ENCODE measurements around the gene HNRNPK.

The HNRNPK gene

GRCh38 chr9:83960991-83961390, 19.0 kb downstream of the HNRNPK start:
- no peaks in the 10 kb centered on the region for H3K9me3 ChIP-seq (ENCODE audit: insufficient read depth, low read length)
- TF ChIP-seq CTCF (IDR thresholded peaks at IDR 0.05; ENCODE audit: low read depth, low read length) (no peak), EZH2phosphoT487 (IDR thresholded peaks at IDR 0.05; ENCODE audit: low read depth) (no peak)
- no peaks in the 10 kb centered on the region for H3K27me3 ChIP-seq (ENCODE audit: low read depth, low read length)
- H3K4me1 ChIP-seq (ENCODE audit: low read length) = peaks cover 4% of the 10 kb centered on the region; the same call in 1 of the 2 replicates
- H3K9ac ChIP-seq (ENCODE audit: low read length) = no peak overlapping the region
- H3K4me2 ChIP-seq (ENCODE audit: low read length) = no peak overlapping the region
- H3K36me3 ChIP-seq (replicated peaks; ENCODE audit: low read depth, low read length) = no peaks in the 10 kb centered on the region
- H3K27ac ChIP-seq (ENCODE audit: low read length) = no peak overlapping the region
- H3K79me2 ChIP-seq (ENCODE audit: low read length) = peaks cover 4% of the 10 kb centered on the region; the same call in 1 of the 2 replicates
- no peak overlapping the region for H2AFZ ChIP-seq (ENCODE audit: low read depth, low read length)
- no peak overlapping the region for H3K4me3 ChIP-seq (ENCODE audit: low read length)
- peaks cover 6% of the 10 kb centered on the region; the same call in 1 of the 2 replicates for H4K20me1 ChIP-seq (ENCODE audit: insufficient read depth, low read length)

GRCh38 chr9:83959061-83959460, 21.0 kb downstream of the HNRNPK start:
- Histone ChIP-seq H3K27me3 (ENCODE audit: low read depth, low read length) (no peaks in the 10 kb centered on the region), H3K27ac (ENCODE audit: low read length) (no peak overlapping the region), H3K4me1 (ENCODE audit: low read length) (peaks cover 10% of the 10 kb centered on the region), H3K4me2 (ENCODE audit: low read length) (no peak overlapping the region), H3K9me3 (ENCODE audit: insufficient read depth, low read length) (no peaks in the 10 kb centered on the region), H3K36me3 (replicated peaks; ENCODE audit: low read depth, low read length) (no peaks in the 10 kb centered on the region), H2AFZ (ENCODE audit: low read depth, low read length) (no peak overlapping the region), H3K9ac (ENCODE audit: low read length) (no peak overlapping the region), H3K79me2 (ENCODE audit: low read length) (peaks cover 12% of the 10 kb centered on the region; the same call in 1 of the 2 replicates), H3K4me3 (ENCODE audit: low read length) (no peak overlapping the region), H4K20me1 (ENCODE audit: insufficient read depth, low read length) (no peaks in the 10 kb centered on the region)
- no peak for TF ChIP-seq CTCF (IDR thresholded peaks at IDR 0.05; ENCODE audit: low read depth, low read length)
- TF ChIP-seq EZH2phosphoT487 (IDR thresholded peaks at IDR 0.05; ENCODE audit: low read depth) = no peak

GRCh38 chr9:83957248-83957513, 22.8 kb downstream of the HNRNPK start:
- peak overlapping the region; percentile 53 for H3K27ac ChIP-seq (ENCODE audit: low read length)
- peak overlapping the region; percentile 90 for H3K4me2 ChIP-seq (ENCODE audit: low read length)
- no peak for TF ChIP-seq EZH2phosphoT487 (IDR thresholded peaks at IDR 0.05; ENCODE audit: low read depth)
- no peak for TF ChIP-seq CTCF (IDR thresholded peaks at IDR 0.05; ENCODE audit: low read depth, low read length)

GRCh38 chr9:83956436-83957247, 23.4 kb downstream of the HNRNPK start:
- Histone ChIP-seq H3K4me3 (ENCODE audit: low read length) (peak overlapping the region; percentile 81), H3K27me3 (ENCODE audit: low read depth, low read length) (no peaks in the 10 kb centered on the region), H4K20me1 (ENCODE audit: insufficient read depth, low read length) (no peaks in the 10 kb centered on the region), H3K27ac (ENCODE audit: low read length) (peak overlapping the region; percentile 53), H3K36me3 (replicated peaks; ENCODE audit: low read depth, low read length) (peaks cover 3% of the 10 kb centered on the region), H3K4me2 (ENCODE audit: low read length) (peak overlapping the region; percentile 90), H3K79me2 (ENCODE audit: low read length) (peaks cover 12% of the 10 kb centered on the region; the same call in 1 of the 2 replicates), H3K9ac (ENCODE audit: low read length) (peak overlapping the region; percentile 90), H3K9me3 (ENCODE audit: insufficient read depth, low read length) (no peaks in the 10 kb centered on the region), H2AFZ (ENCODE audit: low read depth, low read length) (peak overlapping the region; percentile 86), H3K4me1 (ENCODE audit: low read length) (peaks cover 10% of the 10 kb centered on the region)
- TF ChIP-seq EZH2phosphoT487 (IDR thresholded peaks at IDR 0.05; ENCODE audit: low read depth) (no peak), CTCF (IDR thresholded peaks at IDR 0.05; ENCODE audit: low read depth, low read length) (no peak)

More at GRCh38 chr9:83957248-83957513, 22.8 kb downstream of the HNRNPK start:
- peaks cover 12% of the 10 kb centered on the region; the same call in 1 of the 2 replicates for H3K79me2 ChIP-seq (ENCODE audit: low read length)
- no peaks in the 10 kb centered on the region for H3K9me3 ChIP-seq (ENCODE audit: insufficient read depth, low read length)
- no peaks in the 10 kb centered on the region for H4K20me1 ChIP-seq (ENCODE audit: insufficient read depth, low read length)
- peak overlapping the region; percentile 81 for H3K4me3 ChIP-seq (ENCODE audit: low read length)
- H3K36me3 ChIP-seq (replicated peaks; ENCODE audit: low read depth, low read length) = peaks cover under 1% of the 10 kb centered on the region
- peak overlapping the region; percentile 90 for H3K9ac ChIP-seq (ENCODE audit: low read length)
- H3K27me3 ChIP-seq (ENCODE audit: low read depth, low read length) = no peaks in the 10 kb centered on the region
- H3K4me1 ChIP-seq (ENCODE audit: low read length) = peaks cover 10% of the 10 kb centered on the region
- peak overlapping the region; percentile 86 for H2AFZ ChIP-seq (ENCODE audit: low read depth, low read length)
